ENCODE data around the gene IRAK4. TPM values are rescaled to one million over a fixed set of nuclear protein-coding genes. Genes with fewer than 3 reads are reported as not detected.

Gene IRAK4
- total RNA-seq, 2 donors from 2014 or later, result 38.4 to 68.8 TPM

GRCh38 chr12:43763769-43764168 is 5.0 kb downstream of the IRAK4 start:
- no peaks in the 10 kb centered on the region for H3K27me3 ChIP-seq (replicated peaks; ENCODE audit: insufficient read depth)
- ATAC-seq (ENCODE audit: insufficient number of reproducible peaks, low FRiP score, low read depth) (no peak), DNase-seq (ENCODE audit: low spot score) (no peak)
- TF ChIP-seq CTCF (IDR thresholded peaks at IDR 0.05), result no peak
- H3K9me3 ChIP-seq, result no peaks in the 10 kb centered on the region
- H3K4me1 ChIP-seq (ENCODE audit: control insufficient read depth in 1 of 2, low read depth in 2 of 2), result peaks cover 22 to 26% of the 10 kb centered on the region in 2 donors
- peaks cover 5% of the 10 kb centered on the region for H3K36me3 ChIP-seq
- H3K27ac ChIP-seq, result no peak overlapping the region
- H3K4me3 ChIP-seq, result no peak overlapping the region

- Histone ChIP-seq H3K27ac (no peak overlapping the region), H3K4me1 (ENCODE audit: control insufficient read depth in 1 of 2, low read depth in 2 of 2) (peaks cover 20 to 24% of the 10 kb centered on the region in 2 donors), H3K36me3 (peaks cover 7% of the 10 kb centered on the region), H3K27me3 (replicated peaks; ENCODE audit: insufficient read depth) (no peaks in the 10 kb centered on the region), H3K4me3 (no peak overlapping the region), H3K9me3 (no peaks in the 10 kb centered on the region)
- DNase-seq (ENCODE audit: low spot score) (no peak), ATAC-seq (ENCODE audit: insufficient number of reproducible peaks, low FRiP score, low read depth) (no peak)
- no peak for TF ChIP-seq CTCF (IDR thresholded peaks at IDR 0.05)
These were observed 5.8 kb downstream of the IRAK4 start for GRCh38 chr12:43764528-43764927.

GRCh38 chr12:43766291-43766690 is 7.5 kb downstream of the IRAK4 start:
- peaks cover 13% of the 10 kb centered on the region for H3K36me3 ChIP-seq
- H3K27me3 ChIP-seq (replicated peaks; ENCODE audit: insufficient read depth), result no peaks in the 10 kb centered on the region
- peaks cover 5 to 6% of the 10 kb centered on the region in 2 donors for H3K4me1 ChIP-seq (ENCODE audit: control insufficient read depth in 1 of 2, low read depth in 2 of 2)
- no peak for ATAC-seq (ENCODE audit: insufficient number of reproducible peaks, low FRiP score, low read depth)
- TF ChIP-seq CTCF (IDR thresholded peaks at IDR 0.05), result no peak
- no peaks in the 10 kb centered on the region for H3K9me3 ChIP-seq
- DNase-seq (ENCODE audit: low spot score), result no peak
- no peak overlapping the region for H3K27ac ChIP-seq
- no peak overlapping the region for H3K4me3 ChIP-seq

GRCh38 chr12:43776498-43776897 is 17.7 kb downstream of the IRAK4 start:
- no peak for DNase-seq (ENCODE audit: low spot score)
- Histone ChIP-seq H3K4me1 (ENCODE audit: control insufficient read depth in 1 of 2, low read depth in 2 of 2) (no peaks in the 10 kb centered on the region), H3K36me3 (peaks cover 12% of the 10 kb centered on the region), H3K9me3 (no peaks in the 10 kb centered on the region), H3K27ac (no peak overlapping the region), H3K27me3 (replicated peaks; ENCODE audit: insufficient read depth) (no peaks in the 10 kb centered on the region), H3K4me3 (no peak overlapping the region)
- no peak for TF ChIP-seq CTCF (IDR thresholded peaks at IDR 0.05)
- ATAC-seq (ENCODE audit: insufficient number of reproducible peaks, low FRiP score, low read depth), result no peak

- peaks cover 11% of the 10 kb centered on the region for H3K36me3 ChIP-seq
- H3K9me3 ChIP-seq, result no peaks in the 10 kb centered on the region
- no peaks in the 10 kb centered on the region for H3K4me1 ChIP-seq (ENCODE audit: control insufficient read depth in 1 of 2, low read depth in 2 of 2)
- H3K27me3 ChIP-seq (replicated peaks; ENCODE audit: insufficient read depth), result no peaks in the 10 kb centered on the region
- no peak for TF ChIP-seq CTCF (IDR thresholded peaks at IDR 0.05)
- no peak for ATAC-seq (ENCODE audit: insufficient number of reproducible peaks, low FRiP score, low read depth)
- no peak for DNase-seq (ENCODE audit: low spot score)
- no peak overlapping the region for H3K4me3 ChIP-seq
- H3K27ac ChIP-seq, result no peak overlapping the region
These were observed 28.3 kb downstream of the IRAK4 start for GRCh38 chr12:43786899-43787693.
